ENCODE measurements around the gene CAND1. TPM values are rescaled to one million over a fixed set of nuclear protein-coding genes. Genes with fewer than 3 reads are reported as not detected.

CAND1 gene
- total RNA-seq, 1 experiment from 2014 or later, result 230 TPM

DNA sequence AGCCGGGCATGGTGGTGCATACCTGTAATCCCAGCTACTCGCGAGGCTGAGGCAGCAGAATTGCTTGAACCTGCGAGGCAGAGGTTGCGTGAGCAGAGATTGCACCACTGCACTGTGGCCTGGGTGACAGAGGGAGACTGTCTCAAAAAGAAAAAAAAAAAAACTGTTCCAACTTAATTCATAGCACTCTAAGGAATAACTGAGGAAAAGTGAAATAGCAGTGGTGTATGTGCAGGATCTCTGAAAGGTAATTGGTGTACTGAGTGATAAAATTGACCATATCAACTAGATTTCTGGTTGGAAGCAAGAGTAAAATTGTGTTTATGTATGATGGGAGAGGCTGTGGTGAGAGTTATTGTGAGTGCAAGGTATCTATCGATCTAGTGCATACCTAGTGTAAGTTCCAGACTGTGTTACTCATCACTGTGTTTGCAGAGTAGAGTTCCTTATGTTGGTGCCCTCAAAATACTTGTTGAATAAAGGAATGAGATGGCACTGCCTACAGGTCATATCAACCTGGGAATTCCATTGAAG is 6.3 kb downstream of the CAND1 start:
- no peak overlapping the region for H2BK5ac ChIP-seq (ENCODE audit: insufficient read length, low read length)
- H3K4me2 ChIP-seq (ENCODE audit: insufficient read depth, insufficient read length, low read length), result no peak overlapping the region
- H3K4ac ChIP-seq (ENCODE audit: low read depth, low read length), result no peak overlapping the region
- H3K4me1 Mint-ChIP-seq, result peaks cover 39 to 42% of the 10 kb centered on the region in 2 experiments
- peaks cover 61% of the 10 kb centered on the region for H3K79me2 ChIP-seq (ENCODE audit: insufficient read depth, low read length)
- WGBS (ENCODE audit: extremely low coverage, insufficient read length, low lambda C conversion rate), result no CpG with 5 or more reads among the region's 6 CpGs
- H3K4me1 ChIP-seq (ENCODE audit: insufficient read depth, low read length), result no peaks in the 10 kb centered on the region; the same call in 1 of the 2 replicates
- H2BK20ac ChIP-seq (ENCODE audit: low read depth, low read length, poor library complexity, severe bottlenecking), result no peak overlapping the region
- H3K4me3 Mint-ChIP-seq, result no peak overlapping the region
- no peak overlapping the region for H3K56ac ChIP-seq (ENCODE audit: insufficient read length, low read depth, low read length)
- no peak overlapping the region for H3K27ac ChIP-seq (ENCODE audit: insufficient read length, low read depth, low read length)
- H2BK12ac ChIP-seq (ENCODE audit: insufficient read length, low read depth, low read length), result no peak overlapping the region
- H3K27me3 ChIP-seq (ENCODE audit: insufficient read depth, low read length), result no peaks in the 10 kb centered on the region
- H4K20me1 ChIP-seq (ENCODE audit: control insufficient read depth, insufficient read depth, insufficient read length), result no peaks in the 10 kb centered on the region
- peak overlapping the region in 1 of 3 experiments; percentile 4; a peak in 2 of 7 replicates for H3K27ac Mint-ChIP-seq
- H3K18ac ChIP-seq (ENCODE audit: insufficient read length, low read depth, low read length), result no peak overlapping the region
- H3K14ac ChIP-seq (ENCODE audit: insufficient read depth, low read length), result no peak overlapping the region
- TF ChIP-seq CTCF (conservative IDR thresholded peaks at IDR 0.05), result no peak
- peaks cover 0 to 6% (median 4%) of the 10 kb centered on the region in 3 experiments; a peak in 5 of 7 replicates for H3K36me3 Mint-ChIP-seq (ENCODE audit: insufficient read depth in 1 of 3, low read depth in 3 of 3)
- H3K9me3 Mint-ChIP-seq, result no peaks in the 10 kb centered on the region
- H3T11ph ChIP-seq (ENCODE audit: low read length), result no peak overlapping the region
- no peak for DNase-seq
- no peak overlapping the region for H2BK120ac ChIP-seq (ENCODE audit: low read depth, low read length, poor library complexity, severe bottlenecking)
- no peak overlapping the region for H3K23ac ChIP-seq (ENCODE audit: insufficient read length, low read depth, low read length)
- H3K79me1 ChIP-seq (ENCODE audit: insufficient read depth, low read depth, low read length, poor library complexity, severe bottlenecking), result no peaks in the 10 kb centered on the region
- no peak overlapping the region for H2AFZ ChIP-seq (ENCODE audit: low read length)
- H2AK5ac ChIP-seq (ENCODE audit: insufficient read length, low read length), result no peak overlapping the region
- no peak overlapping the region for H4K8ac ChIP-seq (replicated peaks; ENCODE audit: insufficient read length, low read depth, low read length)
- no peak overlapping the region for H3K9ac ChIP-seq (ENCODE audit: extremely low read depth, insufficient read length, low read length)
- no peak overlapping the region for H2BK15ac ChIP-seq (ENCODE audit: low read depth, low read length)
- no peak overlapping the region for H4K91ac ChIP-seq (ENCODE audit: insufficient read length, low read depth, low read length)
- H4K5ac ChIP-seq (ENCODE audit: insufficient read length, low read depth, low read length), result no peak overlapping the region
- H3K27me3 Mint-ChIP-seq (ENCODE audit: low read depth), result no peaks in the 10 kb centered on the region
- no peaks in the 10 kb centered on the region for H3K23me2 ChIP-seq (ENCODE audit: insufficient read length, low read depth, low read length, poor library complexity, severe bottlenecking)
- no peaks in the 10 kb centered on the region for H3K9me3 ChIP-seq (ENCODE audit: control insufficient read depth, low read depth, low read length)

All from H9 (cell line).